Natural killer cell (primary cell): ENCODE data around the gene SNCB. TPM values are rescaled to one million over a fixed set of nuclear protein-coding genes. Genes with fewer than 3 reads are reported as not detected.

Experiments used
- ATAC-seq, 3 donors: fragments of 150-1000 bp in 2 of 3; fragments of 200-7000 bp in 1 of 3; cut with Tn5 transposase; 1 replicate in 1 of 3; 2 replicates in 2 of 3; pipeline ENCODE4 v1.10.0; 2021; ENCODE audit warnings: mild to moderate bottlenecking in 2 of 3, moderate library complexity in 2 of 3
- DNase-seq, 2 donors: peaks; one replicate each; pipeline versions ENCODE4 v3.0.0 to v3.0.0-alpha.2; 2013 to 2021; ENCODE audit warnings: mixed read lengths in 1 of 2
- H3K27ac ChIP-seq: one replicate; pipeline ENCODE4 v1.5.1; 2013; ENCODE audit warnings: mild to moderate bottlenecking, low read length
- H3K27me3 ChIP-seq: one replicate; pipeline ENCODE4 v1.6.1; 2013; ENCODE audit warnings: low read length; ENCODE audit not compliant: control insufficient read depth, insufficient read depth
- H3K36me3 ChIP-seq: one replicate; pipeline ENCODE4 v1.6.1; 2013; ENCODE audit warnings: low read length; ENCODE audit not compliant: control insufficient read depth, insufficient read depth
- H3K4me1 ChIP-seq: one replicate; pipeline ENCODE4 v1.6.1; 2013; ENCODE audit warnings: low read length; ENCODE audit not compliant: control insufficient read depth, insufficient read depth
- H3K4me3 ChIP-seq: one replicate; pipeline ENCODE4 v1.5.1; 2013; ENCODE audit warnings: low read length
- H3K9me3 ChIP-seq: one replicate; pipeline ENCODE4 v1.6.1; 2013; ENCODE audit warnings: low read length; ENCODE audit not compliant: control insufficient read depth, insufficient read depth
- H3K27ac Mint-ChIP-seq, 2 donors: one replicate each; pipeline ENCODE4 v1.8.0; 2022; ENCODE audit warnings: mild to moderate bottlenecking in 2 of 2, mixed read lengths in 2 of 2, moderate library complexity in 1 of 2
- H3K27me3 Mint-ChIP-seq, 2 donors: one replicate each; pipeline ENCODE4 v1.8.0; 2022; ENCODE audit warnings: low read depth in 2 of 2, mixed read lengths in 2 of 2
- H3K36me3 Mint-ChIP-seq: one replicate; pipeline ENCODE4 v1.8.0; 2022; ENCODE audit warnings: mixed read lengths
- H3K4me1 Mint-ChIP-seq, 2 donors: one replicate each; pipeline ENCODE4 v1.8.0; 2022; ENCODE audit warnings: mixed read lengths in 2 of 2
- H3K4me3 Mint-ChIP-seq: one replicate; pipeline ENCODE4 v1.8.0; 2022; ENCODE audit warnings: mild to moderate bottlenecking, moderate library complexity, mixed read lengths
- H3K9me3 Mint-ChIP-seq, 2 donors: one replicate each; pipeline ENCODE4 v1.8.0; 2022; ENCODE audit warnings: mixed read lengths in 2 of 2
- WGBS: methylation state at CpG from one replicate; pipeline ENCODE4 v1.1.7; 2013; ENCODE audit warnings: missing lambda C conversion rate; ENCODE audit not compliant: insufficient coverage; 5-methylcytosine and 5-hydroxymethylcytosine counted together
- intact Hi-C: fragments of 100-400 bp; cut with micrococcal nuclease; formaldehyde crosslinking; loops from one replicate; pipeline ENCODE4 v1.14.2; 2022
- total RNA-seq, 4 donors: library from RNA; stranded (reverse); fragments of 120-200 nt in 1 of 4; gene quantifications; one replicate each; pipeline versions ENCODE4 v1.2.3 to v1.2.4, GENCODE V29; 2013 to 2022
- TF ChIP-seq, protein P1 (sequence below): fragments of 200-600 bp; IDR thresholded peaks from one replicate; pipeline ENCODE4 v1.8.0; 2022; ENCODE audit warnings: antibody characterized with exemption

The SNCB gene
- total RNA-seq, 3 donors from 2014 or later (not counting 1 experiment from before 2014, with no cell fraction given) = not detected

DNA sequence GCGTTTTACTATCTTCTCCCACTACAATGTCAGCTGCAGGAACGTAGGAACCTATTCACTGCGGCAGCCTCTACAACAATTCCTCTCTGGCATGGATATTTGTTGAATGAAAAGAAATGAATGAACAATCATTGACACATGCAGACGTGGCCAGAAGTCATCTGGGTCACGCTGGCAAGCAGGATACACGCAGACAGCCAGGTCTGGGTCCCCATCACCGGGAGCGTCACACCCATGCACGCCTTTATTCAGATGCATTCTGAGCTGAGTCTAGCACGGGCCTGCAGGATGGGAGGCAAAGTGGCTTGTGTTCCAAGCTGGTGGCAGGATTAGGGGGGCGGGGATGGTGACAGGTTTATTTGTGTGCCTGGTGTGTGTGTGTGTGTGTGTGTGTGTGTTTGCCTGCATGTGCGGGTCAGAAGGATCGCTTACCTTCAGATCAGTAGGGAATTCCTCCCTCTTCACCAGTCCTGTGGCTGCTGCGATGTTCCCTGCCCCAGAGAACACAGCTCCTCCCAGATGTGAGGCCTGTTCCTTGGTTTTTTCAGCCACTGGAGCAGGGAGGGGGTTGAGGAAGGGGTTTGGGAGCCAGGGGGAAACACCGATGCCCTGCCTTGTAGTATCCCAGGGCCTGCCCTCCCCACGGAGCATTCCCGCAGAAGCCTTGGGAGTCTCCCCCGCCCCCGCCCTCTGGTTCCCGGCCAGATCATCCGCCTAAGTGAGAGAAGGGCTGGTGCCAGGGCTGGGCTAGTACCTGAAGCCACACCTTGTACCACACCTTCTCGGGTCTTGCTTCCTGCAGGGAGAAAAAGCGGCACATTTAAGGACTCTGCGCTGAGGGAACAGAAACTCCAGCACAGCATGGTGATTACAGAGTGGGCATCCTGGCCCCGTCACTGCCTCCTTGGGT is 4.1 kb downstream of the SNCB start:
- intact Hi-C loops = no loop called here
- DNase-seq (no peak), ATAC-seq (no peak)
- peaks cover 22% of the 10 kb centered on the region for H3K27me3 ChIP-seq
- 72% methylated on average over 23 of the region's 25 CpGs for WGBS
- no peaks in the 10 kb centered on the region for H3K9me3 ChIP-seq
- TF ChIP-seq, protein P1, sequence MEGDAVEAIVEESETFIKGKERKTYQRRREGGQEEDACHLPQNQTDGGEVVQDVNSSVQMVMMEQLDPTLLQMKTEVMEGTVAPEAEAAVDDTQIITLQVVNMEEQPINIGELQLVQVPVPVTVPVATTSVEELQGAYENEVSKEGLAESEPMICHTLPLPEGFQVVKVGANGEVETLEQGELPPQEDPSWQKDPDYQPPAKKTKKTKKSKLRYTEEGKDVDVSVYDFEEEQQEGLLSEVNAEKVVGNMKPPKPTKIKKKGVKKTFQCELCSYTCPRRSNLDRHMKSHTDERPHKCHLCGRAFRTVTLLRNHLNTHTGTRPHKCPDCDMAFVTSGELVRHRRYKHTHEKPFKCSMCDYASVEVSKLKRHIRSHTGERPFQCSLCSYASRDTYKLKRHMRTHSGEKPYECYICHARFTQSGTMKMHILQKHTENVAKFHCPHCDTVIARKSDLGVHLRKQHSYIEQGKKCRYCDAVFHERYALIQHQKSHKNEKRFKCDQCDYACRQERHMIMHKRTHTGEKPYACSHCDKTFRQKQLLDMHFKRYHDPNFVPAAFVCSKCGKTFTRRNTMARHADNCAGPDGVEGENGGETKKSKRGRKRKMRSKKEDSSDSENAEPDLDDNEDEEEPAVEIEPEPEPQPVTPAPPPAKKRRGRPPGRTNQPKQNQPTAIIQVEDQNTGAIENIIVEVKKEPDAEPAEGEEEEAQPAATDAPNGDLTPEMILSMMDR = no peak
- peaks cover 5 to 21% of the 10 kb centered on the region in 2 donors for H3K4me1 Mint-ChIP-seq
- H3K27ac Mint-ChIP-seq = no peak overlapping the region
- H3K4me3 ChIP-seq = no peak overlapping the region
- H3K4me3 Mint-ChIP-seq = no peak overlapping the region
- H3K9me3 Mint-ChIP-seq = no peaks in the 10 kb centered on the region
- no peak overlapping the region for H3K27ac ChIP-seq
- H3K36me3 ChIP-seq = no peaks in the 10 kb centered on the region
- H3K27me3 Mint-ChIP-seq = peaks cover 36 to 49% of the 10 kb centered on the region in 2 donors
- H3K4me1 ChIP-seq = peaks cover 20% of the 10 kb centered on the region
- no peaks in the 10 kb centered on the region for H3K36me3 Mint-ChIP-seq

DNA sequence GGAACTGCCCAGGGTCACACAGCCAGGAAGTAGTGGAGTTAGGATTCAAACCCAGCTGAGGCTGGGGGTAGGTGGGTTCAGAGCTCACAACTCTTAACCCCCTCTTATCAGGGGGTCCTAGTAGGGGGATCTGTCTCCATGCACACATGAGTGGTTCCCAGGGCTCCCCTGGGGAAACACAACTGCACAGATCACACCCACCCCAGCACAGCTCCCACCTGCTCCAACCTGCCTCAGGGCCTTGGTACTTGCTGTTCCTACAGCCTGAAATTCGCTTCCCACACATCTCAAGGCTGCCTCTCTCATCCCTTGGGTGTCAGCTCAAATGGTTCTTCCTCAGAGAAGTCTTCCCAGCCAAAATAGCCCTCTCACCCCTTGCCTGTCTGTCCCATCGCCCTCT is 4.8 kb downstream of the SNCB start:
- 83% methylated on average over 2 of the region's 2 CpGs for WGBS
- H3K4me1 ChIP-seq = peaks cover 22% of the 10 kb centered on the region
- ATAC-seq (no peak), DNase-seq (no peak)
- intact Hi-C loops = no loop called here
- no peak overlapping the region for H3K4me3 ChIP-seq
- H3K27me3 ChIP-seq = peaks cover 23% of the 10 kb centered on the region
- Mint-ChIP-seq H3K4me1 (peaks cover 6 to 18% of the 10 kb centered on the region in 2 donors), H3K36me3 (no peaks in the 10 kb centered on the region), H3K27ac (no peak overlapping the region), H3K4me3 (no peak overlapping the region), H3K27me3 (peaks cover 31 to 44% of the 10 kb centered on the region in 2 donors), H3K9me3 (no peaks in the 10 kb centered on the region)
- H3K36me3 ChIP-seq = no peaks in the 10 kb centered on the region
- no peaks in the 10 kb centered on the region for H3K9me3 ChIP-seq
- no peak overlapping the region for H3K27ac ChIP-seq
- TF ChIP-seq, protein P1 = no peak

DNA sequence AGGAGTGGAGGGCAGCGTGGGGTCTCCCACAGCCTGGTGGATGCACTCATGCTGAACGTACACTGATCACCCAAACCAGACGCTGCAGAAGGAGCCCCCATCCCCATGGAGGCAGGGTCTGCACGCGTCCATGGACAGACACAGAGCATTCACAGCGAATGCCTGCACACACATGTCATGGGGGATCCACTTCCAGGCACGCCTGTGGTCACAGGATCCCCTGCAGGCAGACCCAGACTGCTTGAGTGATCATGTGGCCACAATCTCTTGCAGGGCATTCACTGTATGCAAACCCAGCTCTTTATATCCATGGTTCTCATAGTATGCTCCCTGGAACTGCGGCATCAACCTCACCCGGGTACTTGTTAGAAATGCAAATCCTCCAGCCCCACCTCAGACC is 5.4 kb downstream of the SNCB start:
- WGBS = 73% methylated on average over 9 of the region's 9 CpGs
- H3K36me3 Mint-ChIP-seq = no peaks in the 10 kb centered on the region
- no peak overlapping the region for H3K27ac Mint-ChIP-seq
- Histone ChIP-seq H3K4me3 (no peak overlapping the region), H3K4me1 (peaks cover 25% of the 10 kb centered on the region), H3K27me3 (peaks cover 28% of the 10 kb centered on the region), H3K27ac (no peak overlapping the region), H3K9me3 (no peaks in the 10 kb centered on the region), H3K36me3 (no peaks in the 10 kb centered on the region)
- intact Hi-C loops = no loop called here
- TF ChIP-seq, protein P1 = no peak
- no peak for ATAC-seq
- H3K4me1 Mint-ChIP-seq = peaks cover 11 to 23% of the 10 kb centered on the region in 2 donors
- no peaks in the 10 kb centered on the region for H3K9me3 Mint-ChIP-seq
- peaks cover 36 to 49% of the 10 kb centered on the region in 2 donors for H3K27me3 Mint-ChIP-seq
- H3K4me3 Mint-ChIP-seq = no peak overlapping the region
- DNase-seq = no peak
